ENCODE data around the gene ANAPC5. TPM values are rescaled to one million over a fixed set of nuclear protein-coding genes. Genes with fewer than 3 reads are reported as not detected.

The ANAPC5 gene
- total RNA-seq (2022; extraction: Qiagen RNA extraction; ENCODE audit: low read depth): 86.8 to 97.0 TPM (median 93.5 TPM) in 5 replicates

GRCh38 chr12:121351820-121352681 is at the start of gene ANAPC5:
ANAPC5 (minus strand) TSS chr12:121352411; CDS start chr12:121352340, 71 bp downstream.

GRCh38 chr12:121399391-121400331 is 47.5 kb upstream of the ANAPC5 start, which contains the start of gene RNF34:
RNF34 (plus strand) TSS chr12:121400118; CDS start chr12:121400213, 95 bp downstream.

GRCh38 chr12:121296618-121297434 is 55.4 kb downstream of the ANAPC5 start, which contains the start of gene CAMKK2:
CAMKK2 (minus strand) TSS chr12:121296709; CDS start chr12:121274526, 22,183 bp downstream.

Other genes starting within 250 kb of the ANAPC5 start
- not detected in 5 replicates for gene P2RX7, start 219.5 kb downstream of the ANAPC5 start, total RNA-seq (2022; extraction: Qiagen RNA extraction; ENCODE audit: low read depth)
- gene P2RX4, start 142.3 kb downstream of the ANAPC5 start, total RNA-seq (2022; extraction: Qiagen RNA extraction; ENCODE audit: low read depth): 17.1 to 24.6 TPM (median 20.8 TPM) in 5 replicates
- gene CAMKK2, start 55.7 kb downstream of the ANAPC5 start, total RNA-seq (2022; extraction: Qiagen RNA extraction; ENCODE audit: low read depth): 17.3 to 27.3 TPM (median 25.2 TPM) in 5 replicates
- 34.0 to 39.0 TPM (median 37.0 TPM) in 5 replicates for gene RNF34, start 47.7 kb upstream of the ANAPC5 start, total RNA-seq (2022; extraction: Qiagen RNA extraction; ENCODE audit: low read depth)
- gene KDM2B, start 228.6 kb upstream of the ANAPC5 start, total RNA-seq (2022; extraction: Qiagen RNA extraction; ENCODE audit: low read depth): 18.4 to 24.1 TPM (median 22.3 TPM) in 5 replicates